Left lung (tissue), 10 donors: Measurements from ENCODE around the gene SETX. TPM values are rescaled to one million over a fixed set of nuclear protein-coding genes. Genes with fewer than 3 reads are reported as not detected.

Experiments
- ATAC-seq: fragments of 200-7000 bp; cut with Tn5 transposase; one replicate; pipeline ENCODE4 v1.9.1; 2020; ENCODE audit warnings: moderate library complexity
- DNase-seq, 4 donors: peaks; one replicate each; pipeline ENCODE4 v3.0.0-alpha.2; 2013 to 2020
- H3K27ac ChIP-seq, 2 donors: fragments of 200-600 bp; sonication (generic) in 1 of 2; one replicate each; pipeline versions ENCODE4 v1.5.0 to v1.8.0; 2020 to 2021
- H3K27me3 ChIP-seq, 2 donors: fragments of 200-600 bp; sonication (generic) in 1 of 2; one replicate each; pipeline versions ENCODE4 v1.5.0 to v1.8.0; 2020 to 2021
- H3K36me3 ChIP-seq, 2 donors: fragments of 200-600 bp; sonication (generic) in 1 of 2; one replicate each; pipeline versions ENCODE4 v1.5.0 to v1.8.0; 2020 to 2021
- H3K4me1 ChIP-seq, 2 donors: fragments of 200-600 bp; one replicate each; pipeline ENCODE4 v1.8.0; 2021
- H3K4me3 ChIP-seq, 2 donors: fragments of 200-600 bp; sonication (generic) in 1 of 2; one replicate each; pipeline versions ENCODE4 v1.5.0 to v1.8.0; 2020 to 2021; ENCODE audit warnings: mild to moderate bottlenecking in 1 of 2
- H3K9me3 ChIP-seq, 2 donors: fragments of 200-600 bp; sonication (generic) in 1 of 2; one replicate each; pipeline versions ENCODE4 v1.5.0 to v1.8.0; 2020 to 2021
- intact Hi-C, 2 donors: fragments of 100-400 bp; cut with DNase I; formaldehyde crosslinking; loops; one replicate each; pipeline versions ENCODE4 v1.11.2 to v1.14.2; 2022
- polyA plus RNA-seq, 6 donors: library from polyadenylated mRNA; unstranded; fragments of 120-200 nt; gene quantifications; one replicate each; pipeline ENCODE4 v1.2.1, GENCODE V29; 2013; ENCODE audit not compliant: insufficient read length in 6 of 6
- total RNA-seq, 2 donors: library from RNA; stranded (reverse); fragmentation: NEBNext Ultra II Directional; extraction: Animal tissue kit (Norgen Biotek cat#: 25700); gene quantifications; one replicate each; pipeline ENCODE4 v1.2.1, GENCODE V29; 2021
- TF ChIP-seq, protein P1 (sequence below), 2 donors: fragments of 200-600 bp; sonication (generic) in 1 of 2; IDR thresholded peaks; one replicate each; pipeline versions ENCODE4 v1.5.0 to v1.8.0; 2021; ENCODE audit warnings: antibody characterized with exemption in 2 of 2
- donor health status: DM: no; HTN: yes; CAD: no.
- donor health status: DM: no; HTN: no; CAD: no.

SETX gene
- total and polyA plus RNA-seq, 8 donors: 42.2 to 68.9 (median 62.2) TPM

- Histone ChIP-seq H3K4me1 (peaks cover 7 to 43% of the 10 kb centered on the region in 2 donors), H3K36me3 (no peaks in the 10 kb centered on the region), H3K9me3 (no peaks in the 10 kb centered on the region), H3K27me3 (peaks cover 0 to 21% of the 10 kb centered on the region in 2 donors), H3K4me3 (peak overlapping the region; percentile 48 to 71), H3K27ac (peak overlapping the region in 1 of 2 donors; percentile 78)
- DNase-seq: peak in 2 of 4 donors; percentile 33 to 86
- peak; percentile 0 for ATAC-seq
- intact Hi-C loops: no loop called here
- TF ChIP-seq, protein P1, sequence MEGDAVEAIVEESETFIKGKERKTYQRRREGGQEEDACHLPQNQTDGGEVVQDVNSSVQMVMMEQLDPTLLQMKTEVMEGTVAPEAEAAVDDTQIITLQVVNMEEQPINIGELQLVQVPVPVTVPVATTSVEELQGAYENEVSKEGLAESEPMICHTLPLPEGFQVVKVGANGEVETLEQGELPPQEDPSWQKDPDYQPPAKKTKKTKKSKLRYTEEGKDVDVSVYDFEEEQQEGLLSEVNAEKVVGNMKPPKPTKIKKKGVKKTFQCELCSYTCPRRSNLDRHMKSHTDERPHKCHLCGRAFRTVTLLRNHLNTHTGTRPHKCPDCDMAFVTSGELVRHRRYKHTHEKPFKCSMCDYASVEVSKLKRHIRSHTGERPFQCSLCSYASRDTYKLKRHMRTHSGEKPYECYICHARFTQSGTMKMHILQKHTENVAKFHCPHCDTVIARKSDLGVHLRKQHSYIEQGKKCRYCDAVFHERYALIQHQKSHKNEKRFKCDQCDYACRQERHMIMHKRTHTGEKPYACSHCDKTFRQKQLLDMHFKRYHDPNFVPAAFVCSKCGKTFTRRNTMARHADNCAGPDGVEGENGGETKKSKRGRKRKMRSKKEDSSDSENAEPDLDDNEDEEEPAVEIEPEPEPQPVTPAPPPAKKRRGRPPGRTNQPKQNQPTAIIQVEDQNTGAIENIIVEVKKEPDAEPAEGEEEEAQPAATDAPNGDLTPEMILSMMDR (IDR thresholded peaks at IDR 0.05): no peak
Measured at GRCh38 chr9:132241840-132242620, 112.8 kb downstream of the SETX start.

DNA sequence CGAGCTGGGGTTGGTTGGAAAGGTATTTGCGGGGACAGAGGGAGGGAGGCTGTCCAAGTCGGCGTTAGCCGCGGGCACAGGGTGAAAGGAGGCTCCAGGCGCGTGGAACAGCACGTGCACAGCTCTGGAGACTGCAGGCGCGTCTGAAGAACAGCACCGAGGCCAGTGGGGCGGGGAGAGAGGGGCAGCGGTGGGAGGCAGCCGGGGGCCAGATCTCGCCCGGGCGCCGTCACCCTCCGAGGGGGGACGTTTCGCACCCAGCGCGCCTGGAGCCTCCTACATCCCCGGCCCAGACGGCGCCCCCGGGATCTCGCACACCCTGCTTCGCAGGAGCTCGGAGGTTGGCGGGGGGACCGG lies 113.3 kb downstream of the SETX start:
- Histone ChIP-seq H3K4me1 (peaks cover 7 to 45% of the 10 kb centered on the region in 2 donors), H3K36me3 (no peaks in the 10 kb centered on the region), H3K27me3 (peaks cover 0 to 18% of the 10 kb centered on the region in 2 donors), H3K9me3 (no peaks in the 10 kb centered on the region), H3K27ac (peak overlapping the region in 1 of 2 donors; percentile 78), H3K4me3 (peak overlapping the region; percentile 48 to 71)
- ATAC-seq: no peak
- intact Hi-C loops: no loop called here
- TF ChIP-seq, protein P1 (IDR thresholded peaks at IDR 0.05): peak in 1 of 2 donors; percentile 5
- peak in 1 of 4 donors; percentile 89 for DNase-seq

- H3K4me1 ChIP-seq: peaks cover 7 to 50% of the 10 kb centered on the region in 2 donors
- peak; percentile 96 for ATAC-seq
- no peaks in the 10 kb centered on the region for H3K9me3 ChIP-seq
- H3K4me3 ChIP-seq: peak overlapping the region; percentile 48 to 71
- TF ChIP-seq, protein P1 (IDR thresholded peaks at IDR 0.05): peak in 1 of 2 donors; percentile 40
- H3K36me3 ChIP-seq: no peaks in the 10 kb centered on the region
- peak; percentile 65 to 100 (median 94) for DNase-seq
- intact Hi-C loops: no loop called here
- peaks cover 0 to 18% of the 10 kb centered on the region in 2 donors for H3K27me3 ChIP-seq
- peak overlapping the region in 1 of 2 donors; percentile 78 for H3K27ac ChIP-seq
Measured at GRCh38 chr9:132240841-132241482, 113.8 kb downstream of the SETX start.

GRCh38 chr9:132239999-132240840 lies 114.6 kb downstream of the SETX start:
- Histone ChIP-seq H3K4me1 (peaks cover 7 to 50% of the 10 kb centered on the region in 2 donors), H3K4me3 (peak overlapping the region in 1 of 2 donors; percentile 71), H3K27ac (peak overlapping the region in 1 of 2 donors; percentile 76), H3K27me3 (peaks cover 0 to 18% of the 10 kb centered on the region in 2 donors), H3K36me3 (no peaks in the 10 kb centered on the region), H3K9me3 (no peaks in the 10 kb centered on the region)
- ATAC-seq (no peak), DNase-seq (peak in 1 of 4 donors; percentile 77)
- TF ChIP-seq, protein P1 (IDR thresholded peaks at IDR 0.05): no peak
- intact Hi-C loops: loop anchor here in 1 of 2 donors (5.0 to 10.0 kb wide), 2 partner anchors 75 to 473 kb away; partner anchors contain the start of gene NTNG2
